ENCODE results near the gene VEGFA. TPM values are rescaled to one million over a fixed set of nuclear protein-coding genes. Genes with fewer than 3 reads are reported as not detected.

VEGFA gene
- total RNA-seq, 1 donor from 2014 or later, result 29.0 TPM

- ATAC-seq (ENCODE audit: low read depth), result no peak
Observed at GRCh38 chr6:43799551-43800297, 29.7 kb downstream of the VEGFA start.

GRCh38 chr6:43800298-43800623, 30.2 kb downstream of the VEGFA start:
- DNase-seq, result no peak
- no peak overlapping the region for H3K27ac Mint-ChIP-seq
- no peaks in the 10 kb centered on the region for H3K36me3 Mint-ChIP-seq (ENCODE audit: low read depth)
- H3K27me3 Mint-ChIP-seq, result no peaks in the 10 kb centered on the region
- ChIA-PET CTCF (no interaction called here), POLR2A (no interaction called here)
- H3K4me1 Mint-ChIP-seq, result peaks cover 17% of the 10 kb centered on the region
- intact Hi-C loops (cut with micrococcal nuclease), result no loop called here
- ATAC-seq (ENCODE audit: low read depth), result no peak
- H3K4me3 Mint-ChIP-seq, result no peak overlapping the region
- no peaks in the 10 kb centered on the region for H3K9me3 Mint-ChIP-seq
- no peak for TF ChIP-seq CTCF (IDR thresholded peaks at IDR 0.05)

More at GRCh38 chr6:43799551-43800297, 29.7 kb downstream of the VEGFA start:
- no peak overlapping the region for H3K4me3 Mint-ChIP-seq
- H3K9me3 Mint-ChIP-seq, result no peaks in the 10 kb centered on the region
- peaks cover 17% of the 10 kb centered on the region for H3K4me1 Mint-ChIP-seq
- intact Hi-C loops (cut with micrococcal nuclease), result loop anchor here (2.0 kb wide), 1 partner anchor 25 kb away; no protein-coding TSS in a partner anchor
- ChIA-PET CTCF (no interaction called here), POLR2A (no interaction called here)
- no peaks in the 10 kb centered on the region for H3K27me3 Mint-ChIP-seq
- DNase-seq, result no peak
- H3K27ac Mint-ChIP-seq, result no peak overlapping the region
- H3K36me3 Mint-ChIP-seq (ENCODE audit: low read depth), result no peaks in the 10 kb centered on the region
- no peak for TF ChIP-seq CTCF (IDR thresholded peaks at IDR 0.05)

- intact Hi-C loops (cut with micrococcal nuclease), result no loop called here
- ATAC-seq (ENCODE audit: low read depth), result no peak
- no peak for TF ChIP-seq CTCF (IDR thresholded peaks at IDR 0.05)
- no peak overlapping the region for H3K27ac Mint-ChIP-seq
- no peak for DNase-seq
- H3K4me1 Mint-ChIP-seq, result peaks cover 17% of the 10 kb centered on the region
- H3K27me3 Mint-ChIP-seq, result no peaks in the 10 kb centered on the region
- H3K4me3 Mint-ChIP-seq, result no peak overlapping the region
- no peaks in the 10 kb centered on the region for H3K36me3 Mint-ChIP-seq (ENCODE audit: low read depth)
- H3K9me3 Mint-ChIP-seq, result no peaks in the 10 kb centered on the region
- CTCF ChIA-PET, result no interaction called here
- POLR2A ChIA-PET, result no interaction called here
Observed at GRCh38 chr6:43800746-43801494, 30.9 kb downstream of the VEGFA start.

- Mint-ChIP-seq H3K27me3 (no peaks in the 10 kb centered on the region), H3K4me1 (peaks cover 17% of the 10 kb centered on the region), H3K27ac (no peak overlapping the region), H3K9me3 (no peaks in the 10 kb centered on the region), H3K4me3 (no peak overlapping the region), H3K36me3 (ENCODE audit: low read depth) (no peaks in the 10 kb centered on the region)
- ATAC-seq (ENCODE audit: low read depth) (no peak), DNase-seq (no peak)
- intact Hi-C loops (cut with micrococcal nuclease), result no loop called here
- POLR2A ChIA-PET, result no interaction called here
- CTCF ChIA-PET, result interaction anchor here (0.6 kb wide), 1 partner anchor 59 kb away, joined by 4 read pairs; no protein-coding TSS in a partner anchor
- no peak for TF ChIP-seq CTCF (IDR thresholded peaks at IDR 0.05)
Observed at GRCh38 chr6:43801495-43802181, 31.6 kb downstream of the VEGFA start.
